ENCODE data around the gene SEC14L5. TPM values are rescaled to one million over a fixed set of nuclear protein-coding genes. Genes with fewer than 3 reads are reported as not detected.
A peak's percentile ranks its signal among the peaks of the same experiment; 100 is the strongest.

SEC14L5 gene
- total RNA-seq, 4 donors from 2014 or later, result 1.0 to 1.8 (median 1.4) TPM

DNA sequence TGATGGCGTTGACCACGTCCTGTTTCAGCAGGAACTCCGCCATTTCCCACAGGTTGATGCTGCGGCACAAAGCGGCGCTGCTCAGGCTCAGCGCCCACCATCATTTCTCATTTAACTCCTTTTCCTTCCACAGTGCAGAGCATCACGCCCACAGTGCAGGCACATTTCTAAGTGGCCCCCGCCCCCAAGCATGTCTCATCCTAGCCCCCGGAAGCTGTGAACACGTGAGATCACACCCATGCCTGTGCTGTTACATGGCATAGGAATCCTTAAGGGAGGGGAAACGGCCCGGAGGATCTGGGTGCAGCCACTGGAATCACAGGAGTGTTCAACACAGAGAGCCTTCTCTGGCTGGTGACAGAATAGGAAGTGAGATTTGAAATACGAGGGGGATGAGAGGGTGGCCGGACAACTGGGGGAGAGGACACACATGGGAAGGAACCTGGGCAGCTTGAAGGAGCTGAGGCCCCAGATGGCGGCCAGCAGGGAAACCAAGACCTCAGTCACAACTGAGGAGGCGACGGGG is 70.9 kb downstream of the SEC14L5 start:
- Histone ChIP-seq H3K27me3 (no peaks in the 10 kb centered on the region), H3K4me3 (no peak overlapping the region), H3K4me1 (peaks cover 12% of the 10 kb centered on the region), H3K36me3 (peaks cover 45% of the 10 kb centered on the region), H3K9me3 (no peaks in the 10 kb centered on the region), H3K27ac (no peak overlapping the region)
- 89% methylated on average over 18 of the region's 18 CpGs for WGBS
- TF ChIP-seq, protein P1, sequence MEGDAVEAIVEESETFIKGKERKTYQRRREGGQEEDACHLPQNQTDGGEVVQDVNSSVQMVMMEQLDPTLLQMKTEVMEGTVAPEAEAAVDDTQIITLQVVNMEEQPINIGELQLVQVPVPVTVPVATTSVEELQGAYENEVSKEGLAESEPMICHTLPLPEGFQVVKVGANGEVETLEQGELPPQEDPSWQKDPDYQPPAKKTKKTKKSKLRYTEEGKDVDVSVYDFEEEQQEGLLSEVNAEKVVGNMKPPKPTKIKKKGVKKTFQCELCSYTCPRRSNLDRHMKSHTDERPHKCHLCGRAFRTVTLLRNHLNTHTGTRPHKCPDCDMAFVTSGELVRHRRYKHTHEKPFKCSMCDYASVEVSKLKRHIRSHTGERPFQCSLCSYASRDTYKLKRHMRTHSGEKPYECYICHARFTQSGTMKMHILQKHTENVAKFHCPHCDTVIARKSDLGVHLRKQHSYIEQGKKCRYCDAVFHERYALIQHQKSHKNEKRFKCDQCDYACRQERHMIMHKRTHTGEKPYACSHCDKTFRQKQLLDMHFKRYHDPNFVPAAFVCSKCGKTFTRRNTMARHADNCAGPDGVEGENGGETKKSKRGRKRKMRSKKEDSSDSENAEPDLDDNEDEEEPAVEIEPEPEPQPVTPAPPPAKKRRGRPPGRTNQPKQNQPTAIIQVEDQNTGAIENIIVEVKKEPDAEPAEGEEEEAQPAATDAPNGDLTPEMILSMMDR (IDR thresholded peaks at IDR 0.05), result no peak
- TF ChIP-seq EP300 (IDR thresholded peaks at IDR 0.05), result no peak
- TF ChIP-seq POLR2AphosphoS5 (IDR thresholded peaks at IDR 0.05), result no peak
- no peak for TF ChIP-seq POLR2A (IDR thresholded peaks at IDR 0.05)
- no peak for DNase-seq (ENCODE audit: low spot score in 2 of 2)

DNA sequence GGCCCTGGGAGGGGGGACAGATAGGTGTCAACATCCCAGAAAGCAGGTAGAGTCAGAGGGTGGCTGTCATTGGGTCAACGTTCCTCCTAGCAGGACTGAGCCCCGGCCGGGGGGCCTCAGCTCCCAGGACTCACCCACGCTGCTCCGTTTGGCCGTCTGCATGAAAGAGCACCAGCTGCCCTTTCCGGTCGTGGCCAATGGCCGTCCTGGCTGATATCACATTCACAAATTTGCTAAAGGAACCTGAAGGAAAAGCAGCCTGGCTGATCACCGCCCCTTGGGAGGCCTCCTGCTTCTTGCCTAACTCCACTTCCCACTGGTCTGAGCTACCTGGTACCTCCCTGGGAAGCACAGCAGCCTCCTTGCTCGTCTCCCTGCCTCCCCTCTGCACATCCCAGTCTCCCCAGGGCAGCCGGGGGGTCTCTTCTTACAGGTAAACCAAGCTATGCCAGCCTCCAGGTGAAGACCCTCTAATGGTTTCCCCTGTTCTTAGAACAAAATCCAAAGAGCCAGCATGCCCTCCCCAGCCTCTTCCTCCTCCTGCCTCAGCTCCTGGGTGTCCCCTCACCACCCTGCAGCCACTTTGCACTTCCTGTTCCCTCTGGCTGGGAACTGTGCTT is 72.2 kb downstream of the SEC14L5 start:
- Histone ChIP-seq H3K4me1 (peaks cover 24% of the 10 kb centered on the region), H3K36me3 (peaks cover 41% of the 10 kb centered on the region), H3K4me3 (no peak overlapping the region), H3K27ac (no peak overlapping the region), H3K27me3 (no peaks in the 10 kb centered on the region), H3K9me3 (no peaks in the 10 kb centered on the region)
- 93% methylated on average over 8 of the region's 12 CpGs for WGBS
- DNase-seq (ENCODE audit: low spot score in 2 of 2), result no peak
- TF ChIP-seq POLR2A (IDR thresholded peaks at IDR 0.05), result no peak
- TF ChIP-seq, protein P1 (IDR thresholded peaks at IDR 0.05), result no peak
- no peak for TF ChIP-seq EP300 (IDR thresholded peaks at IDR 0.05)
- TF ChIP-seq POLR2AphosphoS5 (IDR thresholded peaks at IDR 0.05), result no peak

GRCh38 chr16:5031601-5032000 is 73.5 kb downstream of the SEC14L5 start:
- WGBS, result 73% methylated on average over 7 of the region's 7 CpGs
- H3K4me1 ChIP-seq, result peaks cover 26% of the 10 kb centered on the region
- H3K27me3 ChIP-seq, result no peaks in the 10 kb centered on the region
- no peaks in the 10 kb centered on the region for H3K9me3 ChIP-seq
- H3K27ac ChIP-seq, result no peak overlapping the region
- no peak for DNase-seq (ENCODE audit: low spot score in 2 of 2)
- no peak for TF ChIP-seq POLR2A (IDR thresholded peaks at IDR 0.05)
- no peak for TF ChIP-seq POLR2AphosphoS5 (IDR thresholded peaks at IDR 0.05)
- no peak for TF ChIP-seq EP300 (IDR thresholded peaks at IDR 0.05)
- TF ChIP-seq, protein P1 (IDR thresholded peaks at IDR 0.05), result no peak
- H3K4me3 ChIP-seq, result no peak overlapping the region
- H3K36me3 ChIP-seq, result peaks cover 36% of the 10 kb centered on the region

DNA sequence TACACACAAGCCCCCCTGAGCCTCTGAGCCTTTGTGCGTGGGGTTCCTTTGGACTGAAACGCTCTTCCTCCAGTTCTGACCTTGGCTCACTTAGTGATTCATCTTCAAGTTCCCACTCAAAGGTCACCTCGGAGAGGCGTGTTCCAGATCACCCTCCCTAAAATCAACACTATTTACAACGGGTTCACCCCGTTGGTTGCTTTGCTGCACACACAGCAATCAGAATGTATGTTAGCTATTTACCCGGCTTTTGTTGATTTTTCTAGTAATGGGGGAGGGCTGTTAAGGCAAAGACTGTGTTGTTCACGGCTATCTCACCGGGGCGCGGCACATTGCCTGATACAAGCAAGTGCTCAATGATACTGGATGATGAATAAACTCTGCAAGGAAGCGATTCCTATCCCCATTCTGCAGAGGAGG is 74.6 kb downstream of the SEC14L5 start:
- TF ChIP-seq, protein P1 (IDR thresholded peaks at IDR 0.05), result no peak
- TF ChIP-seq POLR2AphosphoS5 (IDR thresholded peaks at IDR 0.05) (no peak), EP300 (IDR thresholded peaks at IDR 0.05) (no peak), POLR2A (IDR thresholded peaks at IDR 0.05) (no peak)
- WGBS, result 37% methylated on average over 12 of the region's 12 CpGs
- Histone ChIP-seq H3K4me3 (peak overlapping the region; percentile 76), H3K9me3 (no peaks in the 10 kb centered on the region), H3K36me3 (peaks cover 26% of the 10 kb centered on the region), H3K4me1 (peaks cover 30% of the 10 kb centered on the region), H3K27ac (peak overlapping the region; percentile 84), H3K27me3 (no peaks in the 10 kb centered on the region)
- DNase-seq (ENCODE audit: low spot score in 2 of 2), result no peak

- H3K27me3 ChIP-seq, result no peaks in the 10 kb centered on the region
- peaks cover 30% of the 10 kb centered on the region for H3K4me1 ChIP-seq
- TF ChIP-seq, protein P1 (IDR thresholded peaks at IDR 0.05), result no peak
- TF ChIP-seq POLR2AphosphoS5 (IDR thresholded peaks at IDR 0.05), result peak; percentile 63 to 97 (median 70)
- H3K4me3 ChIP-seq, result peak within 1 kb of the TSS; percentile 76
- peak; percentile 94 to 96 for DNase-seq (ENCODE audit: low spot score in 2 of 2)
- H3K9me3 ChIP-seq, result no peaks in the 10 kb centered on the region
- WGBS, result 2% methylated on average over 30 of the region's 104 CpGs
- peak within 1 kb of the TSS; percentile 84 for H3K27ac ChIP-seq
- H3K36me3 ChIP-seq, result peaks cover 18% of the 10 kb centered on the region
Observed at GRCh38 chr16:5033256-5034166, 75.4 kb downstream of the SEC14L5 start, which contains the start of gene NAGPA. Gene NAGPA, minus strand, starts transcription at chr16:5033935. Its CDS starts 21 bp downstream, at chr16:5033914.

All from suprapubic skin (tissue), 4 donors.